GM12878 (cell line): ENCODE results near the gene SHMT1. TPM values are rescaled to one million over a fixed set of nuclear protein-coding genes. Genes with fewer than 3 reads are reported as not detected.
"Not testable (repeated sequence)": the region's sequence is repeated elsewhere in the genome, so short reads cannot be mapped to it uniquely, and the experiment has no call there.

ENCODE experiments used
- ATAC-seq: fragments of 200-7000 bp; cut with Tn5 transposase; 3 replicates; pipeline ENCODE4 v1.9.1; 2020; ENCODE audit warnings: mild to moderate bottlenecking, moderate library complexity
- BruUV-seq: library from RNA; stranded (reverse); fragments of 400-500 nt; replicated peaks from 2 replicates; lab custom pipeline; 2021; lab: Mats Ljungman, UMichigan
- CTCF ChIA-PET: fragments of 300-600 bp; sonication (Branson Sonifier 250); formaldehyde crosslinking; extraction: SDS; loops from one replicate; lab custom pipeline; 2021; ENCODE audit warnings: inconsistent platforms; lab: Yijun Ruan, JAX
- POLR2A ChIA-PET: fragments of 350-600 bp; formaldehyde crosslinking; extraction: SDS; loops from one replicate; lab custom pipeline; 2021; ENCODE audit warnings: inconsistent platforms; lab: Charles Lee
- RAD21 ChIA-PET: fragments of 300-600 bp; sonication (Branson Sonifier 250); formaldehyde crosslinking; loops from one replicate; lab custom pipeline; 2023; ENCODE audit warnings: antibody characterized with exemption; ENCODE audit not compliant: unreplicated experiment; lab: Charles Lee
- SMC1A ChIA-PET: fragments of 300-600 bp; sonication (Branson Sonifier 250); formaldehyde crosslinking; loops from one replicate; lab custom pipeline; 2023; ENCODE audit not compliant: unreplicated experiment, uncharacterized antibody; lab: Charles Lee
- DNase-seq: peaks from one replicate; pipeline ENCODE4 v3.0.0-alpha.2; 2011; ENCODE audit warnings: low read depth, low spot score
- FAIRE-seq: peaks from 3 replicates; lab custom pipeline; 2011; peaks lifted over from hg19 to GRCh38; lab: Jason Lieb, UNC
- H2AFZ ChIP-seq: 2 replicates; pipeline ENCODE4 v1.6.0; 2011; ENCODE audit warnings: low read depth, low read length, control low read depth; ENCODE audit not compliant: control insufficient read depth
- H3K27ac ChIP-seq: 2 replicates; pipeline ENCODE4 v1.5.1; 2011; ENCODE audit warnings: control low read depth; ENCODE audit not compliant: control insufficient read depth, insufficient read depth
- H3K27me3 ChIP-seq, 2 experiments: replicated peaks in 1 of 2; 2 replicates each; pipeline versions ENCODE4 v1.6.0 to v1.6.1; 2011; ENCODE audit warnings: low read length in 1 of 2; ENCODE audit not compliant: control insufficient read depth in 2 of 2, insufficient read depth in 2 of 2
- H3K36me3 ChIP-seq, 2 experiments: 2 replicates each; pipeline ENCODE4 v1.5.1; 2011; ENCODE audit warnings: low read length in 1 of 2; ENCODE audit not compliant: control insufficient read depth in 2 of 2, insufficient read depth in 2 of 2
- H3K4me1 ChIP-seq: 2 replicates; pipeline ENCODE4 v1.6.1; 2011; ENCODE audit warnings: mild to moderate bottlenecking, low read length, moderate library complexity, mixed read lengths; ENCODE audit not compliant: control insufficient read depth, insufficient read depth
- H3K4me2 ChIP-seq: 2 replicates; pipeline ENCODE4 v1.6.0; 2011; ENCODE audit warnings: control low read depth; ENCODE audit not compliant: control insufficient read depth, insufficient read depth
- H3K4me3 ChIP-seq: fragments of 200-600 bp; sonication (generic); 2 replicates; pipeline ENCODE4 v1.5.1; 2016
- H3K79me2 ChIP-seq: 2 replicates; pipeline ENCODE4 v1.6.0; 2011; ENCODE audit warnings: low read length; ENCODE audit not compliant: control insufficient read depth, insufficient read depth
- H3K9ac ChIP-seq: 2 replicates; pipeline ENCODE4 v1.8.0; 2011; ENCODE audit warnings: low read length, control low read depth, mixed read lengths; ENCODE audit not compliant: control insufficient read depth, insufficient read depth
- H3K9me3 ChIP-seq: replicated peaks from 3 replicates; pipeline ENCODE4 v1.5.1; 2011; ENCODE audit warnings: mild to moderate bottlenecking, low read length; ENCODE audit not compliant: control insufficient read depth, insufficient read depth
- H4K20me1 ChIP-seq: 2 replicates; pipeline ENCODE4 v1.6.0; 2011; ENCODE audit not compliant: control insufficient read depth, insufficient read depth
- BCL3 ChIP-seq: IDR thresholded peaks from 2 replicates; pipeline ENCODE4 v1.6.1; 2011; ENCODE audit warnings: borderline replicate concordance, low read depth, mild to moderate bottlenecking, moderate library complexity, low read length; ENCODE audit not compliant: insufficient read depth, poor library complexity, severe bottlenecking
- ESRRA ChIP-seq: IDR thresholded peaks from 2 replicates; pipeline ENCODE4 v1.6.1; 2012; ENCODE audit warnings: mild to moderate bottlenecking, low read length, improper control_type of control experiment
- MTA3 ChIP-seq: IDR thresholded peaks from 2 replicates; pipeline ENCODE4 v1.6.1; 2012; ENCODE audit warnings: low read length, inconsistent platforms, borderline replicate concordance
- MXI1 ChIP-seq: fragments of 150-350 bp; IDR thresholded peaks from 2 replicates; pipeline ENCODE4 v1.6.1; 2011; ENCODE audit warnings: low read depth, mild to moderate bottlenecking, inconsistent platforms, low read length, improper control_type of control experiment
- NFYA ChIP-seq: IDR thresholded peaks from 2 replicates; pipeline ENCODE4 v1.6.1; 2011; ENCODE audit warnings: low read depth, mild to moderate bottlenecking, low read length, improper control_type of control experiment, borderline replicate concordance
- PAX8 ChIP-seq: fragments of 450-650 bp; IDR thresholded peaks from 2 replicates; pipeline ENCODE4 v1.6.1; 2017; ENCODE audit warnings: mild to moderate bottlenecking, moderate library complexity
- RB1 ChIP-seq: fragments of 450-650 bp; formaldehyde crosslinking; IDR thresholded peaks from 2 replicates; pipeline ENCODE4 v1.6.1; 2017; ENCODE audit warnings: mild to moderate bottlenecking, borderline replicate concordance
- RUNX3 ChIP-seq: IDR thresholded peaks from 2 replicates; pipeline ENCODE4 v1.6.1; 2012; ENCODE audit warnings: low read length, inconsistent platforms
- SRF ChIP-seq, 2 experiments: IDR thresholded peaks; 2 replicates each; pipeline ENCODE4 v1.6.1; 2011; ENCODE audit warnings: low read depth in 2 of 2, low read length in 2 of 2, mild to moderate bottlenecking in 1 of 2, moderate library complexity in 1 of 2
- TCF7 ChIP-seq: IDR thresholded peaks from 2 replicates; pipeline ENCODE4 v1.6.1; 2014; ENCODE audit warnings: antibody characterized with exemption, borderline replicate concordance
- ZNF622 ChIP-seq: fragments of 450-650 bp; IDR thresholded peaks from 2 replicates; pipeline ENCODE4 v1.6.1; 2017; ENCODE audit warnings: mild to moderate bottlenecking, inconsistent platforms
- WGBS: methylation state at CpG from one replicate; pipeline ENCODE4 v1.1.6; 2016; ENCODE audit warnings: low lambda C conversion rate; ENCODE audit not compliant: insufficient replicate concordance, insufficient coverage; ENCODE audit errors: missing lambda C conversion rate; 5-methylcytosine and 5-hydroxymethylcytosine counted together
- in situ Hi-C: fragments of 300-500 bp; cut with MboI; formaldehyde crosslinking; loops from 9 replicates; pipeline ENCODE4 v1.14.3; 2018; ENCODE audit warnings: mixed read lengths
- intact Hi-C: fragments of 100-400 bp; cut with micrococcal nuclease; formaldehyde crosslinking; loops from one replicate; pipeline ENCODE4 v1.14.2; 2022; ENCODE audit not compliant: unreplicated experiment
- polyA plus RNA-seq, 11 experiments: library from polyadenylated mRNA; depleted of rRNA in 4 of 11; unstranded in 6 of 11; stranded (reverse) in 5 of 11; fragments of >200 nt; fragmentation: Nextera tagmentation in 4 of 11; fragmentation: Illumina TruSeq in 1 of 11; extraction: Ambion mirVana in 4 of 11; extraction: Trizol in 1 of 11; gene quantifications; 1 replicate in 1 of 11; 2 replicates in 10 of 11; pipeline versions ENCODE4 v1.2.1 to v1.2.3, GENCODE V29; 2011 to 2016; ENCODE audit warnings: inconsistent platforms in 2 of 11, missing spikeins in 2 of 11, low read depth in 1 of 11
- total RNA-seq, 4 experiments: library from RNA; depleted of rRNA in 3 of 4; stranded (reverse); fragments of >200 nt in 3 of 4; fragmentation: Illumina TruSeq in 1 of 4; extraction: Trizol in 1 of 4; gene quantifications; 2 replicates each; pipeline versions ENCODE4 v1.2.1 to v1.2.3, GENCODE V29; 2013 to 2021
- TF ChIP-seq, protein P1 (sequence below): fragments of 450-650 bp; IDR thresholded peaks from 2 replicates; pipeline ENCODE4 v1.6.1; 2017; ENCODE audit warnings: mild to moderate bottlenecking

SHMT1 gene
- total and polyA plus RNA-seq, 10 of the 15 experiments (the other 5 are each of a cell fraction or from before 2014, with no cell fraction given), result 5.2 to 60.1 (median 34.6) TPM

- H3K27me3 ChIP-seq, FAIRE-seq, H2AFZ ChIP-seq, POLR2A ChIA-PET, H4K20me1 ChIP-seq, CTCF ChIA-PET, H3K4me2 ChIP-seq, SMC1A ChIA-PET, H3K27ac ChIP-seq, BruUV-seq, H3K36me3 ChIP-seq, DNase-seq, H3K4me3 ChIP-seq, in situ Hi-C loops, intact Hi-C loops, H3K79me2 ChIP-seq, H3K9ac ChIP-seq, H3K4me1 ChIP-seq, H3K9me3 ChIP-seq, ATAC-seq, RAD21 ChIA-PET: not testable (repeated sequence)
- WGBS, result 35% methylated on average over 20 of the region's 36 CpGs
These were observed 19.7 kb upstream of the SHMT1 start for GRCh38 chr17:18383079-18383481.

DNA sequence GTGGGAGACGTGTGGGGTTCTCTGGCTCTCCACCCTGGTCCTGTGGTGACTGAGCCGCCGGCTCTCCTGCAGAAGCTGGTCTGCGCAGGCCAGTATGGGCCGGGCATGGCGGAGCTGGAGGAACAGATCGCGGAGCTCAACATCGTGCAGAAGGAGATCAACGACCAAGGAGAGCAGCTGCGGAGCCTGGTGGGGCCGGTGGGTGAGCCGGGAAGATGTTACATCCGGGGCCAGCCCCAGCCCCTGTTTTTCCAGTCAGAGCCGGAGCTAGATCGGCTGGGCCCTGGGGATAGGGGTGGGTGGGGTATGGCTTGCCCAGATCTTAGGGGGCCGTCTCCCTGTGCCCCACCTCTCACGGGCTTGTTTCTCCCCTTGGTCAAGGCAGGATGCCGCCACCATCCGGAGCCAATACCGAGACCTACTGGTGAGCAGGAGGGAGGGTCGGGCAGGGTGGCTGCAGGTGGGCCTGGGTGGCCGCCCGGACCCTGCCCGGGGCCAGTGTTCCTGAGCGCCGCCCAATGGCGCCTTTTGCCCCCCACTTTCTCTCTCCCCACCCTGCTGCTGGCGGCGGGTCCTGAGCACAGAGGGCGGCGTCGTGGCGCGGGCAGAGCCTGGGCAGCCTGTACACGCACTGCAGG, 19.2 kb upstream of the SHMT1 start:
- no peak overlapping the region for H3K4me2 ChIP-seq
- intact Hi-C loops, result no loop called here
- BruUV-seq, result no TSS peak
- TF ChIP-seq BCL3 (no peak), NFYA (no peak), ESRRA (no peak), TCF7 (no peak), PAX8 (no peak), SRF (IDR thresholded peaks at IDR 0.05; ENCODE audit: low read depth in 2 of 2, low read length in 2 of 2) (no peak), ZNF622 (no peak), MTA3 (no peak), RB1 (no peak), MXI1 (no peak), RUNX3 (no peak)
- TF ChIP-seq, protein P1, sequence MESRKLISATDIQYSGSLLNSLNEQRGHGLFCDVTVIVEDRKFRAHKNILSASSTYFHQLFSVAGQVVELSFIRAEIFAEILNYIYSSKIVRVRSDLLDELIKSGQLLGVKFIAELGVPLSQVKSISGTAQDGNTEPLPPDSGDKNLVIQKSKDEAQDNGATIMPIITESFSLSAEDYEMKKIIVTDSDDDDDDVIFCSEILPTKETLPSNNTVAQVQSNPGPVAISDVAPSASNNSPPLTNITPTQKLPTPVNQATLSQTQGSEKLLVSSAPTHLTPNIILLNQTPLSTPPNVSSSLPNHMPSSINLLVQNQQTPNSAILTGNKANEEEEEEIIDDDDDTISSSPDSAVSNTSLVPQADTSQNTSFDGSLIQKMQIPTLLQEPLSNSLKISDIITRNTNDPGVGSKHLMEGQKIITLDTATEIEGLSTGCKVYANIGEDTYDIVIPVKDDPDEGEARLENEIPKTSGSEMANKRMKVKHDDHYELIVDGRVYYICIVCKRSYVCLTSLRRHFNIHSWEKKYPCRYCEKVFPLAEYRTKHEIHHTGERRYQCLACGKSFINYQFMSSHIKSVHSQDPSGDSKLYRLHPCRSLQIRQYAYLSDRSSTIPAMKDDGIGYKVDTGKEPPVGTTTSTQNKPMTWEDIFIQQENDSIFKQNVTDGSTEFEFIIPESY, result no peak

More for the DNA sequence above, 19.2 kb upstream of the SHMT1 start:
- POLR2A ChIA-PET, result no interaction called here
- no peaks in the 10 kb centered on the region; a peak in 1 of 4 replicates for H3K27me3 ChIP-seq
- DNase-seq, result no peak
- WGBS, result 66% methylated on average over 25 of the region's 36 CpGs
- ATAC-seq, result no peak
- no peaks in the 10 kb centered on the region for H3K9me3 ChIP-seq
- H3K9ac ChIP-seq, result no peak overlapping the region
- H3K27ac ChIP-seq, result no peak overlapping the region
- RAD21 ChIA-PET, result no interaction called here
- no peak for FAIRE-seq
- no peaks in the 10 kb centered on the region for H3K36me3 ChIP-seq
- CTCF ChIA-PET, result no interaction called here
- H3K4me1 ChIP-seq, result peaks cover 2% of the 10 kb centered on the region; the same call in 1 of the 2 replicates
- no peaks in the 10 kb centered on the region for H3K79me2 ChIP-seq
- H3K4me3 ChIP-seq, result no peak overlapping the region
- no peaks in the 10 kb centered on the region for H4K20me1 ChIP-seq
- SMC1A ChIA-PET, result no interaction called here
- in situ Hi-C loops, result no loop called here
- H2AFZ ChIP-seq, result no peak overlapping the region
